Keratinocyte (primary cell): ENCODE results near the gene TFAP2B. TPM values are rescaled to one million over a fixed set of nuclear protein-coding genes. Genes with fewer than 3 reads are reported as not detected.
A peak's percentile ranks its signal among the peaks of the same experiment; 100 is the strongest.

Experiments used
- DNase-seq: peaks from one replicate; pipeline ENCODE4 v3.0.0-alpha.2; 2011; ENCODE audit warnings: low read depth, missing footprints, low spot score
- FAIRE-seq: peaks from 2 replicates; lab custom pipeline; 2011; peaks lifted over from hg19 to GRCh38; lab: Jason Lieb, UNC
- H2AFZ ChIP-seq: 2 replicates; pipeline ENCODE4 v1.6.0; 2012; ENCODE audit warnings: low read length, control low read depth, inconsistent platforms; ENCODE audit not compliant: control insufficient read depth
- H3K27ac ChIP-seq: 2 replicates; pipeline ENCODE4 v1.5.1; 2011; ENCODE audit warnings: low read length; ENCODE audit not compliant: control insufficient read depth, insufficient read depth
- H3K27me3 ChIP-seq: 3 replicates; pipeline ENCODE4 v1.6.0; 2011; ENCODE audit warnings: low read length; ENCODE audit not compliant: control insufficient read depth, insufficient read depth; ENCODE audit errors: extremely low read depth
- H3K36me3 ChIP-seq, 2 experiments: 2 replicates in 1 of 2; 3 replicates in 1 of 2; pipeline ENCODE4 v1.5.1; 2011; ENCODE audit warnings: low read length in 2 of 2, mild to moderate bottlenecking in 1 of 2; ENCODE audit not compliant: control insufficient read depth in 2 of 2, insufficient read depth in 2 of 2; ENCODE audit errors: extremely low read depth in 1 of 2
- H3K4me1 ChIP-seq: 3 replicates; pipeline ENCODE4 v1.5.1; 2011; ENCODE audit warnings: low read length; ENCODE audit not compliant: control insufficient read depth, insufficient read depth; ENCODE audit errors: extremely low read depth
- H3K4me2 ChIP-seq: 3 replicates; pipeline ENCODE4 v1.6.0; 2011; ENCODE audit warnings: low read depth, low read length; ENCODE audit not compliant: control insufficient read depth, insufficient read depth; ENCODE audit errors: extremely low read depth
- H3K4me3 ChIP-seq, 3 experiments: fragments of 200-600 bp in 1 of 3; sonication (generic) in 1 of 3; 2 replicates in 2 of 3; 3 replicates in 1 of 3; pipeline ENCODE4 v1.5.1; 2011 to 2016; ENCODE audit warnings: low read length in 3 of 3, mild to moderate bottlenecking in 3 of 3, control low read depth in 2 of 3, inconsistent platforms in 1 of 3, low read depth in 1 of 3, mixed read lengths in 1 of 3, mixed run types in 1 of 3, moderate library complexity in 1 of 3; ENCODE audit not compliant: control insufficient read depth in 2 of 3, insufficient read depth in 2 of 3; ENCODE audit errors: extremely low read depth in 1 of 3
- H3K79me2 ChIP-seq: 2 replicates; pipeline ENCODE4 v1.6.0; 2012; ENCODE audit warnings: low read length; ENCODE audit not compliant: control insufficient read depth, insufficient read depth
- H3K9ac ChIP-seq: 3 replicates; pipeline ENCODE4 v1.6.0; 2011; ENCODE audit warnings: low read length; ENCODE audit not compliant: control insufficient read depth, insufficient read depth; ENCODE audit errors: extremely low read depth
- H3K9me1 ChIP-seq: 3 replicates; pipeline ENCODE4 v1.6.0; 2011; ENCODE audit warnings: low read length; ENCODE audit not compliant: control insufficient read depth, insufficient read depth; ENCODE audit errors: extremely low read depth
- H3K9me3 ChIP-seq: 2 replicates; pipeline ENCODE4 v1.5.1; 2012; ENCODE audit warnings: low read depth, low read length; ENCODE audit not compliant: control insufficient read depth
- H4K20me1 ChIP-seq: 3 replicates; pipeline ENCODE4 v1.6.0; 2011; ENCODE audit warnings: low read length; ENCODE audit not compliant: control insufficient read depth, insufficient read depth; ENCODE audit errors: extremely low read depth
- EZH2 ChIP-seq: IDR thresholded peaks from one replicate; pipeline ENCODE4 v1.6.1; 2012; ENCODE audit warnings: inconsistent platforms, mild to moderate bottlenecking, low read length, moderate library complexity
- dilution Hi-C: fragments of 300-500 bp; cut with MboI; formaldehyde crosslinking; loops from one replicate; pipeline ENCODE4 v1.7.0; 2020; ENCODE audit warnings: low sequenced_read_pairs; ENCODE audit not compliant: extremely low pct_ligation_motif_present
- polyA plus RNA-seq, 5 experiments: library from polyadenylated mRNA; depleted of rRNA in 3 of 5; stranded (reverse) in 3 of 5; stranded (forward) in 1 of 5; unstranded in 1 of 5; fragments of >200 nt; gene quantifications; 1 replicate in 1 of 5; 2 replicates in 3 of 5; 3 replicates in 1 of 5; pipeline versions ENCODE4 v1.2.1 to v1.2.3, GENCODE V29; 2011 to 2012; ENCODE audit warnings: missing spikeins in 2 of 5, low read depth in 1 of 5, low replicate concordance in 1 of 5
- TF ChIP-seq, protein P1 (sequence below), 3 experiments: IDR thresholded peaks in 1 of 3; conservative IDR thresholded peaks in 1 of 3; optimal IDR thresholded peaks in 1 of 3; 2 replicates in 2 of 3; 3 replicates in 1 of 3; pipeline versions ENCODE3 to v1.5.1; 2011; ENCODE audit warnings: low read length in 3 of 3, mild to moderate bottlenecking in 3 of 3, moderate library complexity in 2 of 3, control low read depth in 1 of 3, inconsistent platforms in 1 of 3; ENCODE audit not compliant: insufficient read depth in 2 of 3; ENCODE audit errors: extremely low read depth in 1 of 3

TFAP2B gene
- polyA plus RNA-seq, 1 donor (not counting 4 experiments of a cell fraction or from before 2014, with no cell fraction given), result 0.01 TPM

DNA sequence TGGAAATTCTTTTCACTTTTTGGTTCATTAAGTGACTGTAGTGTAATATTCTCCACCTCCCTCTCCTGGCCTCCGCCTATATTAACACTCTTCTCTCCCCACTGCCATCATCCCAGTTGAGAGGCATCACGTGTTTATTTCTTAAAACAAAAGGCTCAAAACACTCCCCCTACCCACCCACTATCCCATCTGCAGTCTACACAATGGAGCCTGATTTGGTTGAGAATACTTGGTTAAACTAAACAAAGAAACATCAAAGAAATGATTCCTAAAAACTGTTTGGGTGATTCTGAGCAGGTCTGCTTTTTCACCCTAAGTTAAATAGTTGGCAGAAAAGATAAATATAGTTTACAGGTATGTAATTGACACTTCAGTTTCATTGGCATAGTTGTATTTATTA is 5.9 kb downstream of the TFAP2B start:
- no peak overlapping the region for H3K27ac ChIP-seq

DNA sequence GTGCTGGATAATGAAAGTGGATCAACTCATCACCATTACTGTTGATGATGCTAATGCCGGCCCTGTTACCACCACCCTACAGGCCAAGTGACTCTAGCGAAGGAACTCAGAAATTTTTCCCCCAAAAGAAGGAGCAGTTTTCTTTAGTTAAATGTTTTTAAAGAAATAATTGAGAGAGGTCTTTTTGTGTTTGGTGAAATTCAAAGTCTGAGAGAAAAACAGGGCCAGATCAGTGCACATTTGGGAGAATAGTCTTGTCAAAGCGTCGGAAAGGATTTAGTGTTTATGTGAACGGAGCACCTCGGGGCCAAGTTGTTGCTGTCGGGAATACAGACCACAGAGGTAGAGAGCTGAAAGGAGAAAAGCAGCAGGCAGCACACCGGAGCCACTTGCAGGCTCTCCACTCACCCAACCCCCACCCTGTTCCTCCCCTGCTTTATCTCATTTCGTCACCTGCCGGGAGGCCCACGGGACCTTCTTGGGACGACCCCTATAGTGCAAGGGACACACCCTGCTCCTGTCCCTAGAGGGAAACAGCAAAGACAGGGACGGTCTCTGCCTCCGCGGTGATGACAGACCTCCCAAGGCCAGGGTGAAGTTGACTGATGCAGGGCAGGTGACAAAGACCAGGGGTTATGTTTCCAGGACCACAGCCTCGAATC is 6.8 kb downstream of the TFAP2B start:
- Histone ChIP-seq H4K20me1 (no peaks in the 10 kb centered on the region), H3K9ac (no peak overlapping the region), H3K36me3 (no peaks in the 10 kb centered on the region), H3K9me1 (no peaks in the 10 kb centered on the region), H3K27me3 (peaks cover 28% of the 10 kb centered on the region), H3K27ac (no peak overlapping the region), H3K79me2 (no peaks in the 10 kb centered on the region), H2AFZ (peak overlapping the region; percentile 2), H3K9me3 (no peaks in the 10 kb centered on the region), H3K4me2 (no peak overlapping the region), H3K4me3 (no peak overlapping the region), H3K4me1 (peaks cover 26% of the 10 kb centered on the region)
- TF ChIP-seq, protein P1, sequence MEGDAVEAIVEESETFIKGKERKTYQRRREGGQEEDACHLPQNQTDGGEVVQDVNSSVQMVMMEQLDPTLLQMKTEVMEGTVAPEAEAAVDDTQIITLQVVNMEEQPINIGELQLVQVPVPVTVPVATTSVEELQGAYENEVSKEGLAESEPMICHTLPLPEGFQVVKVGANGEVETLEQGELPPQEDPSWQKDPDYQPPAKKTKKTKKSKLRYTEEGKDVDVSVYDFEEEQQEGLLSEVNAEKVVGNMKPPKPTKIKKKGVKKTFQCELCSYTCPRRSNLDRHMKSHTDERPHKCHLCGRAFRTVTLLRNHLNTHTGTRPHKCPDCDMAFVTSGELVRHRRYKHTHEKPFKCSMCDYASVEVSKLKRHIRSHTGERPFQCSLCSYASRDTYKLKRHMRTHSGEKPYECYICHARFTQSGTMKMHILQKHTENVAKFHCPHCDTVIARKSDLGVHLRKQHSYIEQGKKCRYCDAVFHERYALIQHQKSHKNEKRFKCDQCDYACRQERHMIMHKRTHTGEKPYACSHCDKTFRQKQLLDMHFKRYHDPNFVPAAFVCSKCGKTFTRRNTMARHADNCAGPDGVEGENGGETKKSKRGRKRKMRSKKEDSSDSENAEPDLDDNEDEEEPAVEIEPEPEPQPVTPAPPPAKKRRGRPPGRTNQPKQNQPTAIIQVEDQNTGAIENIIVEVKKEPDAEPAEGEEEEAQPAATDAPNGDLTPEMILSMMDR (optimal IDR thresholded peaks at IDR 0.05 in 1 of 3, IDR thresholded peaks at IDR 0.05 in 1 of 3, conservative IDR thresholded peaks at IDR 0.05 in 1 of 3; ENCODE audit: extremely low read depth in 1 of 3, insufficient read depth in 2 of 3, low read length in 3 of 3), result no peak
- no peak for TF ChIP-seq EZH2
- no peak for FAIRE-seq
- DNase-seq, result no peak
- dilution Hi-C loops, result no loop called here

More for the DNA sequence above, 5.9 kb downstream of the TFAP2B start:
- Histone ChIP-seq H2AFZ (no peak overlapping the region), H3K9me3 (no peaks in the 10 kb centered on the region), H3K9me1 (no peaks in the 10 kb centered on the region), H3K4me1 (peaks cover 30% of the 10 kb centered on the region), H3K4me3 (no peak overlapping the region), H3K27me3 (peaks cover 36% of the 10 kb centered on the region), H3K9ac (no peak overlapping the region), H3K36me3 (no peaks in the 10 kb centered on the region), H3K4me2 (no peak overlapping the region), H4K20me1 (no peaks in the 10 kb centered on the region), H3K79me2 (no peaks in the 10 kb centered on the region)
- DNase-seq (no peak), FAIRE-seq (no peak)
- TF ChIP-seq EZH2, result no peak
- TF ChIP-seq, protein P1 (optimal IDR thresholded peaks at IDR 0.05 in 1 of 3, IDR thresholded peaks at IDR 0.05 in 1 of 3, conservative IDR thresholded peaks at IDR 0.05 in 1 of 3; ENCODE audit: extremely low read depth in 1 of 3, insufficient read depth in 2 of 3, low read length in 3 of 3), result no peak
- dilution Hi-C loops, result no loop called here
